HG02759 (cell line): ENCODE results near the gene ARL15.
"Not testable (repeated sequence)": the region's sequence is repeated elsewhere in the genome, so short reads cannot be mapped to it uniquely, and the experiment has no call there.

Experiments
- ATAC-seq: cut with Tn5 transposase; IDR thresholded peaks from one replicate; pipeline ENCODE4 v1.9.1; 2021; ENCODE audit warnings: mild to moderate bottlenecking, moderate library complexity; ENCODE audit not compliant: unreplicated experiment

Gene ARL15

DNA sequence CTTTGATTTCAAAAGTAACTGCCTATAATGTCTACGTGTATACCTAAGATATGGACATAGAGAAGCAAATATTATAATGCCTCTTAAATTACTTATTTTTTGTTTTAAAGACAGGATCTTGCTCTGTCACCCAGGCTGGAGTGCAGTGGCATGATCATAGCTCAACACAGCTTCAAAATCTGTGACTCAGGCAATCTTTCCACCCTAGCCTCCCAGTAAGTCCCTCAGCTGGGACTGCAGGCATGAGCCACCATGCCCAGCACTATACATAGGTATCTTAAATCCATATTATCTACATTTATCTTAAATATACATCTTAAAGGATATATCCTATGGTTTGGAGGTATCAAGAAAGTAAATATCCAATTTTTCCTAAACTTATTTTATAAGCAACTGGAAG, 261.2 kb downstream of the ARL15 start:
- ATAC-seq = no peak

DNA sequence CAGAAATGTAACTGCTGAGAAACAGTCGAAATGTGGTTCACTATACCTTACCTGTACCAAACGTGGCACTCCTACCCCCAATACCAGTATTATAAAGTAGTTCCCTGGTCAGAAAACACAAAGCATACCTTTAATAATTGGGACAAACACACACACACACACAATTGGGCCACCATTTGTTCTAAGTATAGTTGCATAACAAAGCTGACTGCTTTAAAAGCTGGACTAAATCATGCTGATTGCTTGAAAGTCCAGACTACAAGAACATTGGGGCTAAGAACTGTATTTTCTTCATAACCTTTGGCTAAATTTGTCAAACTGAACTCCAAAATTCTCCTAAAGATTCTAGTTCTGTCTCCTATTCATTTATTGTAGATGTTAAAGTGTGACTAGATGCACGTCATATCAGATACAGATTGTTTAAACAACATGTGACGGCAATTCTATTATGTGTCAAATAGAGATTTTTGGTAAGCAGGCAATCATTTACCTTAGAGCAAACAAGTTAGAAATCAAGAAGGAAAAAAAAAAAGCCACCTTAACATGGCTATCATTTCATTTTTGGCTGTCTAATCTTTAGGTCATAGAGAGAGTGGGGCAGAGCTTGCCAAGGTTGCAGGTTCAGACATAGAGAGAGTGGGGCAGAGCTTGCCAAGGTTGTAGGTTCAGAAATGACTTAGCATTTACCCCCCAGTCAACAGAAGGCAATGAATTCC, 265.1 kb downstream of the ARL15 start:
- no peak for ATAC-seq

DNA sequence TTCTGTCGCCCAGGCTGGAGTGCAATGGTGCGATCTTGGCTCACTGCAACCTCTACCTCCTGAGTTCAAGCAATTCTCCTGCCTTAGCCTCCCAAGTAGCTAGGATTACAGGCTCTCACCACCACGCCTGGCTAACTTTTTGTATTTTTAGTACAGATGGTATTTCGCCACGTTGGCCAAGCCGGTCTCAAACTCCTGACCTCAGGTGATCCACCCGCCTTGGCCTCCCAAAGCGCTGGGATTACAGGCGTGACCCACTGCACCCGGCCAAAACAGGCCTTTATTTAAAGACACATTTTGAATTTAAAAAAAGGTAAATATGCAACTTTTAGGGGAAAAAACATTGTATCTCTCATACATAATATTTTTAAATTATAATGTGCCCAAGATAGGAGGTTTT, 266.1 kb downstream of the ARL15 start:
- ATAC-seq = not testable (repeated sequence)

DNA sequence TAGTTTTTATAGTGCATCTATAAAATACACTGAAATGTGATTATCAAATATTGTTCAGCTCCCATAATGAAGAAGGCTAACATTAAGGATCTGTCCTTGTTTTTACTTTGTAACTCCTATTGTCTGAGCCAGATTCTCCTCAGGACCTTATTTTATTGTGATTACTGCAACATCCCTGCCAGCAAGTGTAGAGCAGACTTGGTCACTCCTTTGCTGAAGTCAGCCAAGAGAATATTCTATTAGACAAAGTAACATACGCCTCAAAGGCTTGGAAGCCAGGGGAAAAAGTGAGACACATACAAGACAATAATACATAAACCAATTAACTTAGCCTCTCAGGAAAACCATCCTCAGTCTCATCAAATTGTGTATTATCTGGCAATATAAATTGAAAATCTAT, 269.6 kb downstream of the ARL15 start:
- no peak for ATAC-seq

DNA sequence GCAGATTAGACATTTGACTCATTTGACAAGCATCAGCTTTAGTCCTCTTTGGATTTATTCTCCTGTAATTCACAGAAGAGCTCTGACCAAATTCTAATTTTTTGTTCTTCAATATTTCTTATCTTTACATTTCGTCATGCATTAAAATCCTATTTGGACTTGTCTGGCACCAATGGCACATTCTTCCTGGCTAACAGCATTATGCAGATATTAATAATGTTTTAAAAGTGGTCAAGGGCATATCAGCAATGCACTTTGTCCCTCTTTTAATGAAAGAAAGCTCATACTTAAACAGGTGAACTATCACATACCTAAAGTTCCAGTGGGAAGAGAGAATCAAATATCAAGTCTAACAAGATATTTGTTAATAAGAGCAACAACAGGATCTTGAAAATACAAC, 270.4 kb downstream of the ARL15 start:
- ATAC-seq = no peak

DNA sequence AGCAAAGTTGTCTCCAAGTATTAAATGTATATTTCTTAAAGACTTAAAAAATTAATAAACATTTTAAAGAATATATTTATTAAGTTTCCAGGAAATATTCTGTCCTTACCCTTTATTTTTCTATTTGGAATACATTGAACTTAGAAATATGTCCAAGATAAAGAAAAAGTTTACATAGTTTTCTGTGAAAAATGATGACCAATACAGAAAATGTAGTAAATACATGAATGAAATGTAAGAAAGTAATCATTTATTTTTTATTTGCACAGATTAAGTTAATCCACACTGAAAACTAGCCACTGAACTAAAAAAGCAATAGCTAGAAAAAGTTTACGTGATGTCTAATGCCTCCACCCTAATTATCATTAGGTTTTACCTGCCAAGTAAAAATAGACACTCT, 273.2 kb downstream of the ARL15 start:
- ATAC-seq = no peak

DNA sequence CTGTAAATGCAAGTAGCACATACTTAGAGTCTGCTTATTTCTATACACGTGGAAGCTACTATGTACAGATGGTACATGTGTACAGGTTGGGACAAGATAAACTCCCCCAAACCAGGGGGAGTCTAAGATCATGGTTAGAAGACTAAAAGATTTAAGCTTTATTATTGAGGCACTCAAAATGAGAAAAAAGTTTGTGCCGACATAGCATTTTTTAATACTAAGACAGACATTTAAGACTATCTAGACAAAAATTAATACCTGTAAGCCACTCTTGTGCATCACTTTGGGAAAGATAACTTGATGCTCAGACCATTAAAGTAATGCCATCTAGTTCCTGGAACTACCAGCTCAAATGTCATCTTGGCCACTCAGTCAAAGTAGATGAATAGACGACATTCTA, 279.4 kb downstream of the ARL15 start:
- ATAC-seq = no peak

DNA sequence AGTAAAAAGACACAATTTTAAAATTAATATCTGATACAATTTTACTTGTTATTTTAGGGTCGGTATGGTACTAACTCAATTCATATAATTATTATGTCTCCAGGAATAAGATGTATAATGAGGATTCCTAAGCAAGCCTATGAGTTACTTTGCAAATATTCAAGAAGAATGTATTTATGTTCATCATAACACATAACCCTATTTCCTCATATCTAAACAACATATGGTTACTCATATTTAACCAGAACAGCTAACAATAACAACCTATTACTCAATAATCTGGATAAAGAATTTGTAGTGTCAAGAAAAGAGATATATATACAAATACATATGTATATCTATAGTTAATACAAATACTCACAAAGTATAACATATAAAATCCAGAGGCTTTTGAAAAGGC, 285.9 kb downstream of the ARL15 start:
- ATAC-seq = no peak

DNA sequence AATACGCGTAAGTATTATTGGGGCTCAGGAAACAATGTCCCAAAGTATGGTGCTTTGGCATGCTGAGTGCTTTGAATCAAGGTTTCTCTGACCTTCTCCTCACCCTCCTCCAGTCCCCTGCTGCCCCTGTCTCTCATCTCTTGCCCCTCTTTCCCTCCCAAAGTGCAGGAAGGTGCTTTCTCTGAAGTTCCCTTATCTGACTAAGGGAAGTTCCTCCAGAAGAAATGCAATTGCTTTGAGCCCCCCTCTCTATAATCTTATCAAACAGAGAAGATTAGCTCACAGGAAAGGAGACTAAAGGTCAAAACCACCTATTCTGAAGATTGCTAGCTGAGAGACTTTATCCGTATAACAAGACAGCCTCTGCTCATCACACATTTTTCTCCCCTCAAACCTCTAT, 288.1 kb downstream of the ARL15 start:
- ATAC-seq = no peak

DNA sequence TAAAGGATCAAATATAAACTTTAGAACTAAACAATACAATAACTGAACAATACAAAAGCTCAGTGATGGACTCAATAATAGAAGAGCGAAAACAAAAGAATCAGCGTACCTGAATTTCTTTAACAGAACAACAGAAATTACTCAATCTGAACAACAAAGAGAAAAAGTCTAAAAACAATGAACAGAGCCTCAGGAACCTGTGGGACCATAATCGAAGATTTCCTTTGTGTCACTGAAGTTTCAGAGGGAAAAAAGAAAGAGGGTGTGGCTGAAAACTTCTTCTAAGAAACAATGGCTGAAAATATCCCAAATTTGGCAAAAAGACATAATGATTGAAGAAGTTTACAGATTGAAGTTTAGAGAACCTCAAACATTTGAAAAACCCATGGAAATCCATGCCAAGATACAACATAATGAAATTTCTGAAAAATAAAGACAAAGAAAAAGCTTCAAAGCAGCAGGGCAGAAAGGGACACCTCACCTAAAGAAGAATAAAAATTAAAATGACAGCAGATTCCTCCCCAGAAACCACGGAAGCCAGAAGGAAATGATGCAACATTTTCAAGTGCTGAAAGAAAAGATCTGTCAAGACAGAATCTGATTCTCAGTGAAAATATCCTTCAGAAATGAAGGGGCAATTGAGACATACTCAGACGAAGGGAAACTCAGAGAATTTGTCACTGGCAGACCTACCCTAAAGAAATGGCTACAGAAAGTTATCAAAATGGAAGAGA, 288.8 kb downstream of the ARL15 start:
- ATAC-seq = no peak

DNA sequence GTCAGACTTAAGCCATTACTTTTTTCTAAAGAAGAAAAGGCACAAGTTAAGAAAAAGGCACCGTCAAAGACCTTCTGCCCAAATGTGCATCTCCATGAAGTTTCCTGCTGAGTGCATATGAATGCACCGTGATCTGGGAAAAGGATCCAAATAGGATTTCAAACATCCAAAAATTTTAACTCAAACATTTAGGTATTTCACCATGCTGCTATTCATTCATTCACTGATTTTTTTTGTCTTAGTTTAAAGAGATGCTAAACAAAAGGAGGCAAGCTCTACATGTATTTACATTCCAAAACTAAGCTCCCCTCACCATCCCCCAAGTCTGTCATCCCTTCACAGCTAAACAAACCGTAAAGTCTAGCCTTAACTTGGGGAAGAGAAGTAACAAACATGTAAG, 291.9 kb downstream of the ARL15 start:
- ATAC-seq = no peak

DNA sequence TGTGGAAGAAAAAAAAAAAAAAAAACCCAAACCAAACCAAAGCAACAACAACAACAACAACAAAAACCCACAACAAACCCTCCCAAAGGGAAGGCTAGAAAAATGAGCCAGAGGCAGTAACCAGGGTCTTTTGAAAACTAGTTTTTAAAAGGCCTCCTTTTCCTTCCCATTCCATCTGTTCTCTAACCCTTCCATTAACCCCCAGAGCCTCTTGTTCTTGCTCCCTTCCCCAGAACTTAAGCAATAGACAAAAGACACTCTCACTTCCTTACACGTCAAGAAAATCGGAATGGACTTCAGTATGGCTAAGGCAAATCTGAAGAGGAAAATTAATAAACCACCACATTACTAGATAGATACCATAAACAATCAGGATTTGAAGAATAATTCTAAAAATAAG, 292.8 kb downstream of the ARL15 start:
- ATAC-seq = no peak

DNA sequence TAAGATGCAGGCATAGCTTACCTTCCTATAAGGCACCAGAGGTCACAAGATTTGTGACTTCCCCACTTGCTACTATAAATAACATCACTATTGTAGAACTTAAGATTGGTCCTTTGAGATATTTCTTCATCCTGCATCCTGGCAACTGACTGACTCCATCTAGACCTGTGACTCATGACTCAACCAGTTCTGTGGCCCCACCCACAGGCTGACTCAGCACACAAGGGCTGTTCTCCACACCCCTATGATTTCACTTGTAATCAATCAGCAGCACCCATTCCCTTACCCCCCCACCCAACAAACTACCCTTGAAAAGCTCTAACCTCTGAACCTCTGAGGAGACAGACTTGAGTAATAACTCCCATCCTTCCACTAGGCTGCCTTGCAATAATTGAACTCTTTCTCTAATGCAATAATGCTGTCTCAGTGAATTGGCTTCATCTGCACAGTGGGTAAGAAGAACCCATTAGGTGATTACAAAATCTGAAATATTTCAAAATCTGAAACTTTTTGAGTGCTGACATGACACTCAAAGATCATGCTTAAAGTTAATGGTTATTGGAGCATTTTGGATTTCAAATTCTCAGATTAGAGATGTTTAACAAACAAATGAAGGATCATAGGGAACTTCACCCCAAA, 296.7 kb downstream of the ARL15 start:
- no peak for ATAC-seq

DNA sequence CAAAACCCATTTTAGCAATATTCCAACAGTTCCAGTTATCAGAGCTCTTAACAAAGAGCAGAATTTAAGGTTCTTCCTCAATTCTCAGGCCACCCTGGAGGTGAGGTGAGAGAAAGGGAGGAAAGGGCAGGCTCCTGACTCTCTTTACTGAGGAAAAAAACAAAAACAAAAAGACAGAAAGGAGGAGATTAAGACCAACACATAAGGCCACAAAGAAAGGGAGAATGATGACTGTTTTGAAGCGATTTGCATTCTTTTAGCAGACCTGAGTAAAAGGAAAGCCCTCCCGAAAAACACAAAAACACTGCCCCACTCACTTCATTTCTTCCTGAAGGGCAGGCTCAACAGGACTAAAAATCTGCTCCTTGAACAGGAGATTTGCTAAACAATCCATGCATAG, 300.5 kb downstream of the ARL15 start:
- ATAC-seq = no peak

DNA sequence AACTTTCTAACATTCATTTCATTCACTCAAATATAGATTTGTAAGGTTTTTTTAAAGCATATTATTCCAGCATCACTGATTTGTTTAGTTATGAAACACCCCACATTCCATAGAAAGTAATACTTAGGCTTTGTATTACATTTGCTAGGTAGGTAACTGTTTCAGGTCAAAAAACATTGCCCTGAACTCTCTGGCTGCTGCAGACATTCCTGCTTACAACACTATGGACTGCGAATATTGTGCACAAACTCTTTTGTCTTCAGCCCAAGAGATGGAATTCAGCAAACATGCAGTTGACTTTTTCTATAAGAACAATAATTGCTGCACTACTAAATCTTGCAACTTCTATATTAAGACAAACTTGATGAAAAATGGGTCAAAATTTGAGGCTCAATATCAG, 301.0 kb downstream of the ARL15 start:
- ATAC-seq = no peak

DNA sequence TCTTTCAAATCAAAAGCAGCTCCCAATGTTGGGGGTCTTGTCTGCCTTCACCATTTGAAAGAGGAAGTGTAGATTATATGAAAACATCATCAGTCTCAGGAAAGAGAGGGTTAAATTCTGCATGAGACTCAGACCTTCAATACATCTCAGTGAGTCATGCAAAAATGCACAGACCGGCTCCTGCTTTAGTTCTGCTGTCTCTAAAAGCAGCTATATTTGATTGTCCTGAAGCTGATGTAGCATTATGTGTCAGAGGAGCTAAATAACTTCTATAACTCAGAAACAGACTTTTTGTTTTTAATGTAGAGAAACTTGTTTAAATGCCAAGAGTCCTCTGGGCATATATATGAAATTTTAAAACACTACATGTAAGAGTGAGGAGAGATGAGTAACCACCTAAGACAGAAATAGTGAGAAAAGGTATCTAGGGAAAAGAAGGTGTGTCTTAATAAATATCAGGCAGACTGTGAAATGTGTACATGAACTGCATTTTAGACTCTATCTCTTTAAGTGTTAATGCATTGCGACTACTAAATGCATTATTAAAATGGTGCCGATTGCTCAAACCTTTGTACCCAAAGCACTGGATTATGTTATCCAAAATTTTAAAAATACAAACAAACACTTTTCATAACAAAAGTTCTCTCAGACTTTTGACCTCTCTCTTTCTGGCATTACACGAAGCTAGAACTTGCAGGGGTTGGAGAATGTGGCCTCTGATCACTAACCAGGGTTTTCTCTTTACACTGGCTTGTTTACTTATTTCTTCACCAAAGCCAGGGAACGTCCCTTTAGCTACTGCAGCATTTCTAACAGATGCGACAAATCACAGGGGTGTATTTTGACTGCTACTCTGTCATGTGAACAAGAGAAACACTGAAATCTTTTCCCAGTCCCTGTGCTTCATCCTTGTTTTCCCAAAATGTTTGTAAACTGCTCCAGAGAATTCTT, 302.3 kb downstream of the ARL15 start:
- no peak for ATAC-seq

DNA sequence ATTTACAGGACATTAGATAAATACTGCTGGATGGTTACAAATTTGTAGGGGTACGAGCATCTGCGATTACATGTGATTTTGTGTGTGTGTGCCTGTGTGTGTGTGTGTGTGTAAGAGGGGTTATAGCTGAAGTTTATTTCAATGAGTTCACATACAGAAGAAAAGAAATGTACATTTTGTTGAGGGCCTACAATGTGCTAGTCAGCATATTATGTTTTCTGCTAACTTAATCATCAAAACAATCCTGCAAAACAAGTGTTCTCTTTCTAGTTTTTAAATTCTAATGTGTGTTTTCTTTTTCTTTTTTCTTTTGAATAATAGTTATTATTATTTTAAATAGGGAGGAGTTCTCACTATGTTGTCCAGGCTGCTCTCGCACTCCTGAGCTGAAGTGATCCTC, 305.7 kb downstream of the ARL15 start:
- no peak for ATAC-seq

DNA sequence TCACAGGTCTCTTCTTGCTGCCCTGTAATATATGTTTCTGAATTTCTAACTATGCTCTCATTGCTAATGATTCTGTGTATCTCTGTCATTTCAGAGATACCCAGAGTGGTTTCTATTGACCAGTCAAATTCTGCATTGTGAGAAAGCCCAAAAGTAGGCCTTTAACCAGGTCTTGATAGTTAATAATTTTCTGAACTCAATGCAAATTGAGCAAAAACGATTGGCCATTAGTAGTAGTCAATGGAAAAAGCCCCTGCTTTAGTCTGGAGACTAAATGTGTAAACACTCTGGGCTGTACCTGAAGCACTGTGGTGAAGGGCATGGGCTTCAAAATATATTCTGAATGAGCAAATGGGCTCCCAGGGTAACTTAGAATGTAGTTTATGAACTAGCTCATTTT, 307.6 kb downstream of the ARL15 start:
- ATAC-seq = no peak

DNA sequence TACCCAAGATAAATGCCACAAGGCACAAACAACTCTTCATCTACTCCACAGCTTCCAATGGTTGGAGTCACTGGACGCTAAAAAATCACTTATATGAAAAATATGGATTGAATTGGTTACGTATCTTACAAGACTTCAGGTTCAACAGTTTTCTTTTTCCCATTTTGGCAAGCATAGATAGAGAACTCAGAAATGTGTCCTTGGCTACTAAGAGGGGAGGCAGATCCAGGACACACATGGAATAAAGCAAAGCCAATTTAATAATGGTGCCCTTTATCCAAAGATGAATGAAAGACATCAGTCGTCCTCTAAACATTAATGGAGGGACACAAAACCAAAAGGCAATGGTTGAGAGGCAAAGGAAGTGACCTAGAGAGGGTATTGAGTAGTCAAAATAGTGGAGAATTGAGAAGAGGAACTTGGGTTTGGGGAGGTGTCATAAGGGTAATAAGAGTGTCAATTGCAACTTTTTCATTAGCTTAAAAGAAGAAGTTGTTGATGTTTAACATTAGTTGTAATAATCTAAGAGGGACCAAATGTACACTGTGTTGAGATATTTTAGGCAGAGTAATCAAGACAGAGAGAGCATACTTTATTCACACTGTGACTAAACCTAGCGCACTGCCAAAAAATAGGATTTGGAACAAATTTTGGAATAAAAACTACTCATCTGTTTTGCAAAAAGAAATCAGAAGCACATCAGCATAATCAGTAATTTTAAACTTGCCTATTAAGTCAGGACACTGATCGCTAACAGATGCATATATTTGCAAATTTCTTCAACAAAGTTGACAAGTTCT, 308.2 kb downstream of the ARL15 start:
- no peak for ATAC-seq

DNA sequence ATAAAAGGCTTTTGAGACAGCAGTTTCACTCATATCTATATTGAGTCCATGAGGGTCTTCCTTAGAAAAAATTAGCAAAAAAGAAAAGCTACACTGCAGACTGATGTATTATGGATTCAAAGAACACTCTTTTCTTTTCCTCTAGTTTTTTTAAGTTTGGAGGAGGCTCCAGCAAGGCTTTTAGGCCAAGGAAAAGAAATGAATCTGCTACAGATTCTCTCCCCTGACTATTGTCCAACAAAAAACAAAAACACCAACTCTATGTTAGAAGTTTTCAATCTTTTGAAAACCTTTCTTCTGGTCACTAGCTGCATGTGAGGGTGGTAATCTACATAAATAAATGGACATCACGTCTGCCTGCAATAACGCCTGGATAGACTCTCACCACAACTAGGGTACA, 310.4 kb downstream of the ARL15 start:
- no peak for ATAC-seq
